Measurements from ENCODE around the gene ESR2. TPM values are rescaled to one million over a fixed set of nuclear protein-coding genes. Genes with fewer than 3 reads are reported as not detected.

ESR2 gene
- total and polyA plus RNA-seq, 2 donors (not counting 3 experiments of a cell fraction or from before 2014, with no cell fraction given), result 0.10 to 0.58 TPM

DNA sequence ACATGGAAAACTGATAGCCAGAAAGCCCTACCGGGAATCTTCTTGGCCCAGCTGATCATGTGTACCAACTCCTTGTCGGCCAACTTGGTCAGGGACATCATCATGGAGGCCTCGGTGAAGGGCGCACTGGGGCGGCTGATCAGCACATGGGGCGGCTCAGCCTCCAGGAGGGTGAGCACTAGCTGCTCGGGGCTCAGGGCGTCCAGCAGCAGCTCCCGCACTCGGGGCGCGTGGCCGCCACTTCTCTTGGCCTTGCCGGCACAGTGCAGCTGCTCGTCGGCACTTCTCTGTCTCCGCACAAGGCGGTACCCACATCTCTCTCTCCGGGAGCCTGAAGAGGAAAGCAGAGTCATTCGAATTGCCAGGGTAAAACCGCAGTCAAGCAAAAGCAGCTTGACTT is 33.8 kb downstream of the ESR2 start:
- POLR2A ChIA-PET, result no interaction called here
- no peak for FAIRE-seq

More for the DNA sequence above, 33.8 kb downstream of the ESR2 start:
- Histone ChIP-seq H3K9me3 (replicated peaks; ENCODE audit: control insufficient read depth, insufficient read depth, low read length) (no peaks in the 10 kb centered on the region), H3K36me3 (ENCODE audit: control insufficient read depth in 2 of 2, extremely low read depth in 1 of 2, insufficient read depth in 2 of 2, low read length in 2 of 2) (no peaks in the 10 kb centered on the region), H3K9ac (replicated peaks; ENCODE audit: extremely low read depth, insufficient read depth, low read length) (no peak overlapping the region), H4K20me1 (replicated peaks; ENCODE audit: control insufficient read depth, extremely low read depth, insufficient read depth, low read length) (no peaks in the 10 kb centered on the region), H3K4me1 (ENCODE audit: control insufficient read depth, extremely low read depth, insufficient read depth, low read length) (no peaks in the 10 kb centered on the region), H3K9me1 (replicated peaks; ENCODE audit: control insufficient read depth, extremely low read depth, insufficient read depth, low read length) (no peaks in the 10 kb centered on the region), H2AFZ (ENCODE audit: low read depth, low read length) (no peak overlapping the region), H3K27me3 (ENCODE audit: control insufficient read depth in 2 of 2, insufficient read depth in 2 of 2, low read length in 2 of 2) (no peaks in the 10 kb centered on the region), H3K27ac (ENCODE audit: insufficient read depth, low read depth, low read length) (no peak overlapping the region), H3K4me2 (ENCODE audit: insufficient read depth, low read length) (no peak overlapping the region), H3K79me2 (ENCODE audit: control insufficient read depth, insufficient read depth, low read length) (no peaks in the 10 kb centered on the region), H3K4me3 (replicated peaks in 1 of 3; ENCODE audit: insufficient read depth in 1 of 3, low read depth in 1 of 3, low read length in 3 of 3) (no peak overlapping the region)
- DNase-seq (ENCODE audit: low read depth, low spot score), result no peak
- CTCF ChIA-PET, result interaction anchor here (1.3 kb wide), 1 partner anchor 20 kb away, joined by 3 read pairs; no protein-coding TSS in a partner anchor
- BruUV-seq (replicated peaks), result no TSS peak
- intact Hi-C loops (cut with micrococcal nuclease), result no loop called here
- TF ChIP-seq JUN (IDR thresholded peaks at IDR 0.05; ENCODE audit: borderline replicate concordance, insufficient read depth, insufficient read length, low read depth), result no peak
- TF ChIP-seq MYC (IDR thresholded peaks at IDR 0.05; ENCODE audit: low read depth, low read length), result no peak
- no peak for TF ChIP-seq POLR2A (IDR thresholded peaks at IDR 0.05; ENCODE audit: low read depth, low read length)
- TF ChIP-seq, protein P1, sequence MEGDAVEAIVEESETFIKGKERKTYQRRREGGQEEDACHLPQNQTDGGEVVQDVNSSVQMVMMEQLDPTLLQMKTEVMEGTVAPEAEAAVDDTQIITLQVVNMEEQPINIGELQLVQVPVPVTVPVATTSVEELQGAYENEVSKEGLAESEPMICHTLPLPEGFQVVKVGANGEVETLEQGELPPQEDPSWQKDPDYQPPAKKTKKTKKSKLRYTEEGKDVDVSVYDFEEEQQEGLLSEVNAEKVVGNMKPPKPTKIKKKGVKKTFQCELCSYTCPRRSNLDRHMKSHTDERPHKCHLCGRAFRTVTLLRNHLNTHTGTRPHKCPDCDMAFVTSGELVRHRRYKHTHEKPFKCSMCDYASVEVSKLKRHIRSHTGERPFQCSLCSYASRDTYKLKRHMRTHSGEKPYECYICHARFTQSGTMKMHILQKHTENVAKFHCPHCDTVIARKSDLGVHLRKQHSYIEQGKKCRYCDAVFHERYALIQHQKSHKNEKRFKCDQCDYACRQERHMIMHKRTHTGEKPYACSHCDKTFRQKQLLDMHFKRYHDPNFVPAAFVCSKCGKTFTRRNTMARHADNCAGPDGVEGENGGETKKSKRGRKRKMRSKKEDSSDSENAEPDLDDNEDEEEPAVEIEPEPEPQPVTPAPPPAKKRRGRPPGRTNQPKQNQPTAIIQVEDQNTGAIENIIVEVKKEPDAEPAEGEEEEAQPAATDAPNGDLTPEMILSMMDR (IDR thresholded peaks at IDR 0.05; ENCODE audit: extremely low read depth in 1 of 2, insufficient read depth in 1 of 2, low read depth in 1 of 2, low read length in 2 of 2), result no peak
- TF ChIP-seq, protein P2, sequence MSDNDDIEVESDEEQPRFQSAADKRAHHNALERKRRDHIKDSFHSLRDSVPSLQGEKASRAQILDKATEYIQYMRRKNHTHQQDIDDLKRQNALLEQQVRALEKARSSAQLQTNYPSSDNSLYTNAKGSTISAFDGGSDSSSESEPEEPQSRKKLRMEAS (IDR thresholded peaks at IDR 0.05; ENCODE audit: insufficient read depth, insufficient read length), result no peak
- no peak for TF ChIP-seq EZH2 (IDR thresholded peaks at IDR 0.05; ENCODE audit: borderline replicate concordance, low read depth, low read length, severe bottlenecking)
- TF ChIP-seq POLR2AphosphoS5 (IDR thresholded peaks at IDR 0.05; ENCODE audit: insufficient read depth, low read depth, low read length), result no peak
- dilution Hi-C loops (cut with MboI; ENCODE audit: extremely low pct_ligation_motif_present, low sequenced_read_pairs), result no loop called here
